Coronary artery (tissue), 2 donors: ENCODE measurements around the gene LDLRAD4.

ENCODE experiments used
- DNase-seq: peaks from one replicate; pipeline ENCODE4 v3.0.0-alpha.2; 2017; ENCODE audit warnings: low spot score
- H3K27ac ChIP-seq, 2 donors: fragments of 200-600 bp; sonication (generic); one replicate each; pipeline ENCODE4 v1.5.1; 2016 to 2019
- H3K4me3 ChIP-seq: fragments of 200-600 bp; sonication (generic); 2 replicates; pipeline ENCODE4 v1.5.1; 2016; ENCODE audit warnings: mild to moderate bottlenecking, moderate library complexity
- TF ChIP-seq, protein P1 (sequence below): fragments of 200-600 bp; sonication (generic); IDR thresholded peaks from one replicate; pipeline ENCODE4 v1.5.1; 2019; ENCODE audit warnings: antibody characterized with exemption

Gene LDLRAD4

GRCh38 chr18:13179566-13180113, 38.9 kb upstream of the LDLRAD4 start:
- DNase-seq = no peak

DNA sequence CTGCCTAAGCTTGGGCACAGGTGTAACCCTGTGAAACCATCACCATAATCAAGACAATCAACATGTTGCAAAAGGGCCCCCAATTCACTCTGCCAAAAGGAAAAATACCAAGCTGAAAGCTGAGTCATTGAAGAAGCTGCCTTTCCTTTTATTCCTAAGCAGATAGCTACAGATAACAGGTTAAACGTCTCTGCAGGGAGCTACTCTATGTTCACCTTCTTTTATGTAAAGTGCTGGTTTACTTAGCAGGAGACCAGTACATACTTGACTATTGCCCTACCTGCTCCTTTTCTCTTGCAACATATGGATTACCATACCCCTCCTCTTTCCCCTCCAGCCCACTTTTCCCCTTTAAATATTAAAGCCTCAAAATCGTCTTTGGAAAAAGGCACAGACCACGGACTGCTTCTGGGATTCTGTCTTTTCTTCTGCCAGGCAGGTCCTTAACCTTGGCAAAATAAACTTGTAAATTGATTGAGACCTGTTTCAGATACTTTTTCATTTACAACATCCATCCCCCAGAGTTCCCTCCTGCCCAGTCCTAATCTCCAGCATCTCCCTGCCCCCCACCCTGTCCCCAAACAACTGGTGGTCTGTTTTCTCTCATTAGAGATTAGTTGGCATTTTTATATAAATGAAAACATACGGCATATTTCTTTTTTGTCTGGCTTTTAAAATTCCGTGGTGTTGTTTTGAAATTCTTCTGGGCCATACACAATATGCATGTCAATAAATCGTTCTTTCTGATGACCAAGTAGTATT, 37.8 kb upstream of the LDLRAD4 start:
- Histone ChIP-seq H3K4me3 (no peak overlapping the region), H3K27ac (no peak overlapping the region)
- no peak for DNase-seq
- TF ChIP-seq, protein P1, sequence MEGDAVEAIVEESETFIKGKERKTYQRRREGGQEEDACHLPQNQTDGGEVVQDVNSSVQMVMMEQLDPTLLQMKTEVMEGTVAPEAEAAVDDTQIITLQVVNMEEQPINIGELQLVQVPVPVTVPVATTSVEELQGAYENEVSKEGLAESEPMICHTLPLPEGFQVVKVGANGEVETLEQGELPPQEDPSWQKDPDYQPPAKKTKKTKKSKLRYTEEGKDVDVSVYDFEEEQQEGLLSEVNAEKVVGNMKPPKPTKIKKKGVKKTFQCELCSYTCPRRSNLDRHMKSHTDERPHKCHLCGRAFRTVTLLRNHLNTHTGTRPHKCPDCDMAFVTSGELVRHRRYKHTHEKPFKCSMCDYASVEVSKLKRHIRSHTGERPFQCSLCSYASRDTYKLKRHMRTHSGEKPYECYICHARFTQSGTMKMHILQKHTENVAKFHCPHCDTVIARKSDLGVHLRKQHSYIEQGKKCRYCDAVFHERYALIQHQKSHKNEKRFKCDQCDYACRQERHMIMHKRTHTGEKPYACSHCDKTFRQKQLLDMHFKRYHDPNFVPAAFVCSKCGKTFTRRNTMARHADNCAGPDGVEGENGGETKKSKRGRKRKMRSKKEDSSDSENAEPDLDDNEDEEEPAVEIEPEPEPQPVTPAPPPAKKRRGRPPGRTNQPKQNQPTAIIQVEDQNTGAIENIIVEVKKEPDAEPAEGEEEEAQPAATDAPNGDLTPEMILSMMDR = no peak

More at GRCh38 chr18:13179566-13180113, 38.9 kb upstream of the LDLRAD4 start:
- no peak overlapping the region for H3K27ac ChIP-seq
- H3K4me3 ChIP-seq = no peak overlapping the region
- TF ChIP-seq, protein P1 = no peak

DNA sequence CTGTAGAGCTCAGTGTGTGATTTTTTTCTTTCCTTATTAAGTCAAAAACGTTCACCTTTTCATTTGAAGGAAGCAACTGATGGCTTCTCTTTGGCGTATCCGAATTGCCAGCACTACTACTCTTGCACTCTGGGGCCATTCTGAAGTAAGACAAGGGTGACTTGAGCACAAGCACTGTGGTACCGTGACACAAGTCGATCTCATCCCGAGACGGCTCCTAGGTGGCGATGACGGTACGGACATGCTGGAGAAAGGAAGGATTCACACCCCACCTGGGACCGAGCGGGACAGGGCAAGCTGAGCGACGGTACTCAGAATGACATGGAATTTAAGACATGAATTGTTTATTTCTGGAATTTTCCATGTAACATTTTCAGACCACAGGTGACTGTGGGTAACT, 36.8 kb upstream of the LDLRAD4 start:
- TF ChIP-seq, protein P1 = no peak
- no peak overlapping the region for H3K27ac ChIP-seq
- no peak for DNase-seq

DNA sequence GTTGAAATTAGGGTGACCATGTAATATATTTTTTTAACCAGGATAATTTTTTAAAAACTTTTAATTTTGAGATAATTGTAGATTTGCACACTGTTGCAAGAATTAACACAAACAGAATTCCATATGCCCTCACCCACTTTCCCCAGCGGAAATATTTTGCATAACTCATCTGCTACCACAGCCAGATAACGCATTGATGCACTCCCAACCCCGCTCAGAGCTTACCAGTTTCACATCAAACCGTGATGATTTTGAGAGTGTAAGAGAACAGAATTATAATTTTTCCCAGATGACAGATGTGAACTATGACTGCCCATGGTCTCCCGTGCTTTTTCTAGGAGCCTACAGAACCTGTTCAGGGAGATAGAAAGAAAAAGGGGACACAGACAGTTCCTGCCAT, 35.2 kb upstream of the LDLRAD4 start:
- Histone ChIP-seq H3K4me3 (no peak overlapping the region), H3K27ac (no peak overlapping the region)
- TF ChIP-seq, protein P1 = no peak

More for the DNA sequence above, 36.8 kb upstream of the LDLRAD4 start:
- no peak overlapping the region for H3K4me3 ChIP-seq

GRCh38 chr18:13183790-13184189, 34.8 kb upstream of the LDLRAD4 start:
- Histone ChIP-seq H3K4me3 (no peak overlapping the region), H3K27ac (no peak overlapping the region)
- TF ChIP-seq, protein P1 = no peak
- DNase-seq = no peak

More for the DNA sequence above, 35.2 kb upstream of the LDLRAD4 start:
- no peak for DNase-seq

GRCh38 chr18:13184396-13184795, 34.2 kb upstream of the LDLRAD4 start:
- no peak overlapping the region for H3K4me3 ChIP-seq
- H3K27ac ChIP-seq = no peak overlapping the region
- TF ChIP-seq, protein P1 = no peak
- DNase-seq = no peak
